DOHH2 (cell line): Measurements from ENCODE around the gene MRTFB.

Source experiments
- EZH2phosphoT487 ChIP-seq: fragments of 200-600 bp; sonication (generic); IDR thresholded peaks from 2 replicates; pipeline ENCODE4 v1.6.1; 2017; ENCODE audit warnings: borderline replicate concordance, mild to moderate bottlenecking, antibody characterized with exemption, low read length, moderate library complexity, mixed read lengths
- TF ChIP-seq, protein P1 (sequence below): fragments of 200-600 bp; sonication (generic); IDR thresholded peaks from one replicate; pipeline ENCODE4 v1.5.1; 2014; ENCODE audit warnings: antibody characterized with exemption, mild to moderate bottlenecking, low read depth, low read length; ENCODE audit not compliant: poor library complexity, severe bottlenecking

DNA sequence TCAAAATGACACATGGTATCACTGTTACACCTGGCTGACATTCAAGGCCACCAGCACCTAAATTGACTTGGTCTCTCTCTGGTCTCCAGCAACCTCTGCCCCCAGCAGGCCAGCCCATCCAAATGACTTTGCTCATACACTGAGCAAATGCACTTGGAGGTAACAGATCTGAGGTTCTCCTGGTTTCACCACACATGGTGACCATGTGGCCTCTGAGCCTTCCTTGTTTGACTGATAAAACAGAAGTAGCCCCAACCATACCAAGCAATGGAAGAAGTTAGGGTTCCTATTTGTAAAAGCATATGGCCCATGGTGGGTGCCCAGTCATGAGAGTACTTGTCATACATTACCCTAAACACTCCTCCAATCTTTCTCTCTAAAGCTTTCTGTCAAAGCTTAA lies 181.7 kb downstream of the MRTFB start:
- TF ChIP-seq, protein P1, sequence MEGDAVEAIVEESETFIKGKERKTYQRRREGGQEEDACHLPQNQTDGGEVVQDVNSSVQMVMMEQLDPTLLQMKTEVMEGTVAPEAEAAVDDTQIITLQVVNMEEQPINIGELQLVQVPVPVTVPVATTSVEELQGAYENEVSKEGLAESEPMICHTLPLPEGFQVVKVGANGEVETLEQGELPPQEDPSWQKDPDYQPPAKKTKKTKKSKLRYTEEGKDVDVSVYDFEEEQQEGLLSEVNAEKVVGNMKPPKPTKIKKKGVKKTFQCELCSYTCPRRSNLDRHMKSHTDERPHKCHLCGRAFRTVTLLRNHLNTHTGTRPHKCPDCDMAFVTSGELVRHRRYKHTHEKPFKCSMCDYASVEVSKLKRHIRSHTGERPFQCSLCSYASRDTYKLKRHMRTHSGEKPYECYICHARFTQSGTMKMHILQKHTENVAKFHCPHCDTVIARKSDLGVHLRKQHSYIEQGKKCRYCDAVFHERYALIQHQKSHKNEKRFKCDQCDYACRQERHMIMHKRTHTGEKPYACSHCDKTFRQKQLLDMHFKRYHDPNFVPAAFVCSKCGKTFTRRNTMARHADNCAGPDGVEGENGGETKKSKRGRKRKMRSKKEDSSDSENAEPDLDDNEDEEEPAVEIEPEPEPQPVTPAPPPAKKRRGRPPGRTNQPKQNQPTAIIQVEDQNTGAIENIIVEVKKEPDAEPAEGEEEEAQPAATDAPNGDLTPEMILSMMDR = no peak
- TF ChIP-seq EZH2phosphoT487 = no peak
